Limb (tissue), 2 donors: ENCODE measurements around the gene KLRD1.
"Not testable (repeated sequence)": the region's sequence is repeated elsewhere in the genome, so short reads cannot be mapped to it uniquely, and the experiment has no call there.

Experiments
- DNase-seq, 2 donors: peaks; one replicate each; pipeline ENCODE4 v3.0.0-alpha.2; 2016; ENCODE audit errors: extremely low spot score in 2 of 2

Gene KLRD1

DNA sequence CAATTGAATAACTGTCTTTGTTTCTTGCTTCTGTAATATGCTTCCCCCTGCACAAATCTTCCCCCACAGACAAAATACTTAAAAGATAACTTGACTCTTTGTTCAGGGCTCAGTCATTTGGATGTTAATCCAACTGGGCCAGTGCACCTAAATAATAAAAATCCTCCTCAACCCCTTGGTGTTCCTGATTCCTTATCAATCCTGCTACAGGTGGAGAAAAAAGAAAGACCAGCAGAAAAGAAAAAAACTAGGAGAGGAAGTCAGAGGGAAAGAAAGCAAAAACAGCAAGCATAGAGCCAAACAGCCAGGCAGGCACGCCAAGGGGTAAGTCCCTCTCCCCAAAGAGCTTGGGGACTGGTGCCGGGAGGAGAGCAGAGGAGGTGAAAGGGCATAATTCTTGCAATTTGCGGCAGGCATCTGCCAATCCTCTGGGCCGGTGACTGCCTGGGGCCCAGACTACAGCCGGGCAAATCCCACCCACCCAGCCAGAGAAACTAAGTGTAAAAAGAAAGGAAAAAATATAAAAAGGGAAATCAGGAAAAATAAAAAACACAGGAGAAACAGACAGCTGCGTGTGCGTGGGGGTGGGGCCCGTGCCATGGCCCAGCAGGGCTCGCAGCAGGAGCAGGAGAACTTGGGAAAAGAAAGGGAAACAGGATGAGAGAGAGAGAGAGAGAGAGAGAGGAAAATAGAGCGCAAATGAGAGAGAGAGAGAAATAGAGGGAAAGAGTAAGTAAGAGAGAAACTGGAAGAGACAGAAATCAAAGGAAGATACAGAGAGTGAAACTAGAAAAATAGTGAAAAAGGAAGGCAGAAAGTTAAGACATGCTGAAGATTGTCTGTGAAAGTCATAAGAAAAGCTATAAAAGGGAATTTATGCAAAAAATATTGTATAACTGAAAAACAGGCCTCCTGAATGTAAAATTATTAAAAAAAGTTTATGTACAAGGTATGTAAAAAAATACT is 60.8 kb downstream of the KLRD1 start:
- no peak for DNase-seq

DNA sequence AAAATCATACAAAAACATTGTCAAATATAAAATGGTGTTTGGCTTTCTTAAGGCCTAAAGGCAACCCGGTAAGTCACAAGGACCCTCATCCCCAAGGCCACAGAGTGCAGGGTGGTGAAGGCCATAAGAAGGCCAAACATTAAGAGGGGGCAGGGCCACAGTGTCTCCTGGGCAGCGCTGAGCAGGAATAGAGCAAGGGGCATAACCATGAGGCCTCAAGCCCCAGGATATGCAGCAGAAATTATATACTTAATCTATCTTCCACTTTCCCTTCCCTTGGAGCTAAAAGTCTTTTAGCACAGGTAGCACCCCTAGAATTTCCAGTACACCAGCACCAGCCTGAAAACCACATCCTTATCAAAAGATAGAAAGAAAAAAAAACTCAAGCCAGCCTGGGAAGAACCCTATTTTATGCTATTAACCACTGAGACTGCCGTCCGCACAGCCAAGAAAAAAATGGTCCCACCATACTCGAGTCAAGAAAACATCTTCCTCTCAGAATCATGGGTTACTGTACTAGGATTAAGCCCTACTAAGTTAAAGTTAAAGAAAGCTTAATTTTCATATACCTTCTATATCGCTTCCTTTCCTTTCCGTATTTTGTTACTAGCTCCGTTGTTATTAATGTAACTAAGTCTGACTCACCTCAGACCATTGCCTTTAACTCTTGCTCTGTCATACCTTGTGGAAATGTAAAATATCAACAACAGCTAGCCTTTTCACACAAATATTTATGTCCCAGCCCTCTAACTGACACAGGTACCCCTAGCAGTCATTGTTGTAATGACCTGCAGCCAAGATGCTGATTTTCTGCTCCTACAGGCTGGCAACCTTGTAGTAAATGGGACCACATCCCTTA is 62.1 kb downstream of the KLRD1 start:
- no peak for DNase-seq

DNA sequence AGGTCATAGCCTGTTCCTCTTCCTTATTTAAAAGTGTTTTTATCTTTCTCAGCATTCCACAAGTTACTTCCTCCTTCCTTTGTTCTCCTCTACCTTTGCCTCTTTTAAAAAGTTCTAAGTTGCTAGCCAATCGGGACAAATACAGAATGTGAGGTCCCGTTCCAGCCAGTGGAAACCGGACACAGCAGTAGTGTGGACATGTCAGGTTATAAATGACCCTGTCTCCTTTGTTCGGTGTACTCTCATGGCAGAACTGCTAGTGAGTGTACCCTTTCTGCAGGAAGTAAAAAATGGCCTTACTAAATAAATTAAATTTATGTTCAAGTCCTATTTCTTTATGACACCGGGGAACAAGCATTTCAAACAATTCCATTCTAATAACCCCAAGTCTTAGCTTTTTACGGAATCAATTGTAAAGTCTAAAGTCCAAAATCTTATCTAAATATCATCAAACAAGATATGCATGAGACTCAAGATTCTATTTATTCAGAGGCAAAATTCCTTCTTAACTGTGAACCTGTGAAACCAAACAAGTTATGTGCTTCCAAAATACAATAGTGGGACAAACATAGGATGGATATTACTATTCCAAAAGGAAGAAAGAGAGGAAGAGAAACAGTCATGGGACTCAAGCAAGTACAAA is 64.3 kb downstream of the KLRD1 start:
- not testable (repeated sequence) for DNase-seq

DNA sequence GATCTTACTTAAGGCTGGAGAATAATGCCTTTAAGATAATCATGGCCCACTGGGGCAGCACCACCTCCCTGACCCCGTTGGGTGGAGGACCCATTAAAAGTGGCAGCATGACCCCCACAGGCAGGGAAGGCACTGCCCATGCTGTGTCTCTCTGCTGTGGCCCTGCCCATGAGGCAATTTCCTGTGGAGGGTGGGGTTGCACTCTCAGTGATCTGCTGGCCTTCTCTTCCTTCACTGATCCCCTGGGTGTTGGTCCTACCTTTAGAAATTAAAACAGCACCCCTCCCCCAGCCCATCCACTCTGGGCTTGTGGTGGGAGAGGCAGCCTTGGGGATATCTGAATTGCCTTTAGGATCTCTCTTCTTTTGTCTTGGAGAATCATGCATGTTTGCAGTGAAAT is 64.9 kb downstream of the KLRD1 start:
- no peak for DNase-seq

DNA sequence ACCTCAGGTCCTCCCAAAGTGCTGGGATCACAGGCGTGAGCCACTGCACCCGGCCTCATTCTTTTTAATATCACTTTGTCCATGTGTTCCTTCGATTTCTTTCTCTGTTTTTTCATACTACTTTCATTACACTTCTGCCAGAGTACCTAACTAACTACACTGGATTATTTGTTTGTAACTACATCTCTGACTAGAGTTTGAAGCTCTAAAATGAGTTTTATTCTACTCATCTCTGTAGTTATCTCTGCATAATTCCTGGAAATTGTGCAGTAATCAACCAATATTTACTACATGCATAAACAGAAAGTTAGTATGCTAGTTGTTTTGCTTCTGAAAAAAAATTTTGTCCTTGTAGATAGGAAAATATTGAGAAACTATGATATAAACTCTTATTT is 67.0 kb downstream of the KLRD1 start:
- DNase-seq: no peak

DNA sequence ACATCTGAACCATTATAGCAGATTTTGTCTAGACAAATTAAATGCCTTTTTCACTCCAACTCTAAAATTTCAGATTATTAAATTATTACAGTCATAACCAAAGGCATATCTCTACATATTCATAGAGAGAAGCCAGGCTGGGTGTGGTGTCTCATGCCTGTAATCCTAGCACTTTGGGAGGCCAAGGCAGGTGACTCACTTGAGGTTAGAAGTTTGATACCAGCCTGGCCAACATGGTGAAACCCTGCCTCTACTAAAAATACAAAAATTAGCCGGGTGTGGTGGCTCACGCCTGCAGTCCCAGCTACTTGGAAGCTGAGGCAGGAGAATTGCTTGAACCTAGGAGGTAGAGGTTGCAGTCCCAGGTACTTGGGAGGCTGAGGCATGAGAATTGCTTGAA is 71.1 kb downstream of the KLRD1 start:
- not testable (repeated sequence) for DNase-seq
